ENCODE results near the gene BNIP3.

- TF ChIP-seq CTCF (IDR thresholded peaks at IDR 0.05; ENCODE audit: low read depth, low read length, poor library complexity, severe bottlenecking) (no peak), EZH2phosphoT487 (IDR thresholded peaks at IDR 0.05; ENCODE audit: borderline replicate concordance, low read length) (no peak)
Observed at GRCh38 chr10:131979336-131979735, 2.4 kb downstream of the BNIP3 start.

Data from DOHH2 (cell line).